ENCODE results near the gene RNASEL.

Gene RNASEL

DNA sequence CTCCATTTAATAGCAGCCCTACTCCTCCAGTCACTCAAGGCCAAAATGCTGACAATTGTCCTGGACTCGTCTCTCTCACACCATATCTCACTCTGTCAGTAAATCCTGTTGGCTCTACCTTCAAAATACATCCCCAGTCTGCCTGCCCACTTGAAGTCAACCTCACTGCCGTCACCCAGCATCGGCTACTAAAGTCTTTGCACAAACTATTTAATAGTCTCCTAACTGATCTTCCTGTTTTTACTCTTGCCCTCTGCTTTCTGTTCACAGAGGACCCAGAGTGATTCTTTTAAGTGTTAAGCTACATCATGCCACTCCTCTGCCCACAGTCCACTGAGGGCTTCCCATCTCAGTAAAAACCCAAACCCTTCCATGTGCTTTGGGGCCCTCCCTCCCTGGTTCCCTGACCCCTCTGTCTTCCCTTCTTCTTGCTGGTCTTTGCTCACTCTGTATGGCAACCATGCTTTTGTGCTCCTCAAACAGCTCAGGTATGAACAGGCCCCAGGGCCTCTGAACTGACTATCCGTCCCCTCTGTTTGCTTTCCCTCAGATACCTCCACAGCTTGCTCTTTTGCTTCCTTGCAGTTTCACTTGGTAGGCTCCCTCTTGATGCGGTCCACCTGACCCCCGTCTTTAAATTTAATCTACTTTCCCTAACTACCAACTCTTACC is 19.0 kb downstream of the RNASEL start:
- in situ Hi-C loops (cut with HindIII; ENCODE audit: low pct_ligation_motif_present, low sequenced_read_pairs), result no loop called here

GRCh38 chr1:182568647-182569284 is 20.3 kb downstream of the RNASEL start:
- Histone ChIP-seq H3K36me3 (replicated peaks) (no peaks in the 10 kb centered on the region), H3K27ac (no peak overlapping the region), H3K4me3 (ENCODE audit: low read depth, low read length) (no peak overlapping the region), H3K27me3 (replicated peaks) (no peaks in the 10 kb centered on the region)
- in situ Hi-C loops (cut with HindIII; ENCODE audit: low pct_ligation_motif_present, low sequenced_read_pairs), result no loop called here
- no peak for DNase-seq
- TF ChIP-seq CTCF (IDR thresholded peaks at IDR 0.05; ENCODE audit: low read depth, low read length, missing control alignments), result no peak

More for the DNA sequence above, 19.0 kb downstream of the RNASEL start:
- DNase-seq, result no peak
- no peak for TF ChIP-seq CTCF (IDR thresholded peaks at IDR 0.05; ENCODE audit: low read depth, low read length, missing control alignments)
- Histone ChIP-seq H3K27me3 (replicated peaks) (no peaks in the 10 kb centered on the region), H3K27ac (no peak overlapping the region), H3K4me3 (ENCODE audit: low read depth, low read length) (no peak overlapping the region), H3K36me3 (replicated peaks) (no peaks in the 10 kb centered on the region)

GRCh38 chr1:182567629-182568028 is 21.4 kb downstream of the RNASEL start:
- Histone ChIP-seq H3K36me3 (replicated peaks) (no peaks in the 10 kb centered on the region), H3K27ac (no peak overlapping the region), H3K27me3 (replicated peaks) (no peaks in the 10 kb centered on the region), H3K4me3 (ENCODE audit: low read depth, low read length) (no peak overlapping the region)
- no peak for DNase-seq
- TF ChIP-seq CTCF (IDR thresholded peaks at IDR 0.05; ENCODE audit: low read depth, low read length, missing control alignments), result no peak
- in situ Hi-C loops (cut with HindIII; ENCODE audit: low pct_ligation_motif_present, low sequenced_read_pairs), result no loop called here

GRCh38 chr1:182565537-182565936 is 23.5 kb downstream of the RNASEL start:
- Histone ChIP-seq H3K36me3 (replicated peaks) (no peaks in the 10 kb centered on the region), H3K4me3 (ENCODE audit: low read depth, low read length) (no peak overlapping the region), H3K27me3 (replicated peaks) (no peaks in the 10 kb centered on the region), H3K27ac (no peak overlapping the region)
- in situ Hi-C loops (cut with HindIII; ENCODE audit: low pct_ligation_motif_present, low sequenced_read_pairs), result no loop called here
- DNase-seq, result no peak
- no peak for TF ChIP-seq CTCF (IDR thresholded peaks at IDR 0.05; ENCODE audit: low read depth, low read length, missing control alignments)

GRCh38 chr1:182564406-182565004 is 24.6 kb downstream of the RNASEL start:
- DNase-seq, result no peak
- Histone ChIP-seq H3K36me3 (replicated peaks) (no peaks in the 10 kb centered on the region), H3K27me3 (replicated peaks) (no peaks in the 10 kb centered on the region), H3K27ac (no peak overlapping the region), H3K4me3 (ENCODE audit: low read depth, low read length) (no peak overlapping the region)
- no peak for TF ChIP-seq CTCF (IDR thresholded peaks at IDR 0.05; ENCODE audit: low read depth, low read length, missing control alignments)
- in situ Hi-C loops (cut with HindIII; ENCODE audit: low pct_ligation_motif_present, low sequenced_read_pairs), result no loop called here

Measured in brain microvascular endothelial cell (primary cell).